Mesenchymal stem cell (in vitro differentiated cells and primary cell): ENCODE measurements around the gene TPO.

Experiments used
- DNase-seq: peaks from one replicate; pipeline ENCODE4 v3.0.0-alpha.2; 2013
- H2AFZ ChIP-seq: one replicate; pipeline ENCODE4 v1.6.1; 2013; ENCODE audit warnings: low read depth, mild to moderate bottlenecking, control low read depth, inconsistent platforms, low read length, moderate library complexity
- H2AK5ac ChIP-seq: 2 replicates; pipeline ENCODE4 v1.6.1; 2013; ENCODE audit warnings: low read length, moderate library complexity, mild to moderate bottlenecking, inconsistent platforms; ENCODE audit not compliant: severe bottlenecking
- H2BK120ac ChIP-seq: one replicate; pipeline ENCODE4 v1.6.1; 2013; ENCODE audit warnings: low read depth, mild to moderate bottlenecking, inconsistent platforms, low read length, moderate library complexity
- H2BK12ac ChIP-seq, 2 experiments: one replicate each; pipeline ENCODE4 v1.6.1; 2013; ENCODE audit warnings: inconsistent platforms in 2 of 2, low read length in 2 of 2, mild to moderate bottlenecking in 2 of 2, moderate library complexity in 2 of 2, control low read depth in 1 of 2
- H2BK15ac ChIP-seq: one replicate; pipeline ENCODE4 v1.6.1; 2013; ENCODE audit warnings: mild to moderate bottlenecking, low read depth, inconsistent platforms; ENCODE audit not compliant: poor library complexity, severe bottlenecking
- H2BK5ac ChIP-seq: 2 replicates; pipeline ENCODE4 v1.6.1; 2013; ENCODE audit warnings: low read depth, mild to moderate bottlenecking, low read length, control low read depth, inconsistent platforms; ENCODE audit not compliant: poor library complexity, severe bottlenecking
- H3K14ac ChIP-seq, 2 experiments: one replicate each; pipeline ENCODE4 v1.6.1; 2013; ENCODE audit warnings: inconsistent platforms in 2 of 2, low read length in 2 of 2, control low read depth in 1 of 2, mild to moderate bottlenecking in 1 of 2, moderate library complexity in 1 of 2
- H3K18ac ChIP-seq, 2 experiments: one replicate each; pipeline ENCODE4 v1.6.1; 2013; ENCODE audit warnings: inconsistent platforms in 2 of 2, low read length in 2 of 2, control low read depth in 1 of 2, low read depth in 1 of 2, mild to moderate bottlenecking in 1 of 2
- H3K23ac ChIP-seq, 2 experiments: one replicate each; pipeline ENCODE4 v1.6.1; 2013; ENCODE audit warnings: inconsistent platforms in 2 of 2, low read length in 2 of 2, mild to moderate bottlenecking in 2 of 2, moderate library complexity in 2 of 2, control low read depth in 1 of 2
- H3K27ac ChIP-seq: 2 replicates; pipeline ENCODE4 v1.5.1; 2013; ENCODE audit warnings: mild to moderate bottlenecking, moderate library complexity, low read length, control low read depth, inconsistent platforms; ENCODE audit not compliant: poor library complexity, severe bottlenecking
- H3K27me3 ChIP-seq, 2 experiments: 2 replicates each; pipeline versions ENCODE4 v1.6.1 to v1.7.0; 2013; ENCODE audit warnings: low read length in 2 of 2, mild to moderate bottlenecking in 2 of 2, moderate library complexity in 2 of 2, control low read depth in 1 of 2, inconsistent platforms in 1 of 2; ENCODE audit not compliant: control insufficient read depth in 1 of 2, insufficient read depth in 1 of 2
- H3K36me3 ChIP-seq, 2 experiments: 2 replicates each; pipeline versions ENCODE4 v1.6.1 to v1.7.0; 2013; ENCODE audit warnings: low read length in 2 of 2, control low read depth in 1 of 2, inconsistent platforms in 1 of 2, low read depth in 1 of 2, mild to moderate bottlenecking in 1 of 2; ENCODE audit not compliant: insufficient read depth in 2 of 2, control insufficient read depth in 1 of 2
- H3K4ac ChIP-seq, 2 experiments: one replicate each; pipeline ENCODE4 v1.6.1; 2013; ENCODE audit warnings: inconsistent platforms in 2 of 2, low read length in 2 of 2, mild to moderate bottlenecking in 2 of 2, moderate library complexity in 2 of 2, control low read depth in 1 of 2, low read depth in 1 of 2
- H3K4me1 ChIP-seq: 2 replicates; pipeline ENCODE4 v1.6.1; 2013; ENCODE audit warnings: low read depth, low read length, control low read depth; ENCODE audit not compliant: control insufficient read depth, insufficient read depth
- H3K4me2 ChIP-seq: 2 replicates; pipeline ENCODE4 v1.6.1; 2013; ENCODE audit warnings: low read length, mild to moderate bottlenecking, inconsistent platforms; ENCODE audit not compliant: poor library complexity, severe bottlenecking
- H3K4me3 ChIP-seq, 2 experiments: 2 replicates each; pipeline versions ENCODE4 v1.5.1 to v1.7.0; 2013; ENCODE audit warnings: low read length in 2 of 2, mild to moderate bottlenecking in 2 of 2, control low read depth in 1 of 2, low read depth in 1 of 2; ENCODE audit not compliant: insufficient read depth in 1 of 2
- H3K79me1 ChIP-seq: replicated peaks from 2 replicates; pipeline ENCODE4 v1.6.1; 2013; ENCODE audit warnings: mild to moderate bottlenecking, control low read depth, low read length, inconsistent platforms; ENCODE audit not compliant: poor library complexity, severe bottlenecking
- H3K9ac ChIP-seq: 2 replicates; pipeline ENCODE4 v1.7.0; 2013; ENCODE audit warnings: mild to moderate bottlenecking, low read length, moderate library complexity
- H3K9me3 ChIP-seq: 2 replicates; pipeline ENCODE4 v1.7.0; 2013; ENCODE audit warnings: mild to moderate bottlenecking, low read length; ENCODE audit not compliant: control insufficient read depth
- H4K8ac ChIP-seq: one replicate; pipeline ENCODE4 v1.6.1; 2013; ENCODE audit warnings: inconsistent platforms, mild to moderate bottlenecking, low read length, moderate library complexity
- H4K91ac ChIP-seq: one replicate; pipeline ENCODE4 v1.6.1; 2013; ENCODE audit warnings: mild to moderate bottlenecking, low read length, inconsistent platforms
- WGBS: methylation state at CpG from one replicate; pipeline ENCODE4 v1.1.7; 2013; ENCODE audit warnings: mixed read lengths; 5-methylcytosine and 5-hydroxymethylcytosine counted together

The TPO gene

DNA sequence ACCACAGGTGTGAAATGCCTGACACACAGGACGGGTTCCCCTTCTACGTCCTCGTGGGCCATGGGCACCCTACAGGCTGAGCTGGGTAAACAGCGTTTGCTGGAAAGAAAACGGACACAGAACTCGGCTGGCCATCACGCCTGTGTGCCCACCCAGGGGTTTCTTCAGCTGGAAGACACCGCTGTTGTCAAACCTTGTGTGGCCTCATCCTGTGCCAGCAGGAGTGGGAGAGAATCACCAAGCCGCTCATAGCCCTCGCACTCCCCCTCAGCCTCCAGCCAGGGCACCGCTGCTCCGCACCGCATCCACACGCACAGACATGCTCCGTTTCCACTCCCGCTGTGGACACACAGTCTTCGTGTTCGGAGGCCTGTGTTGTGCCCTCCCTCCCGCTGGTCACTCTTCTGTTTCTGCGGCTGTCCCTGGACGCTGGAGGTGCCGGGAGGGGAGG, 169.7 kb downstream of the TPO start:
- DNase-seq, result no peak
- Histone ChIP-seq H3K27ac (no peak overlapping the region), H3K4me2 (no peak overlapping the region), H3K4me1 (peaks cover 30% of the 10 kb centered on the region), H2BK12ac (no peak overlapping the region), H3K14ac (no peak overlapping the region), H2BK120ac (no peak overlapping the region), H3K4me3 (no peak overlapping the region), H3K9me3 (no peaks in the 10 kb centered on the region), H3K4ac (no peak overlapping the region), H3K79me1 (peaks cover 1% of the 10 kb centered on the region), H2AFZ (no peak overlapping the region), H3K9ac (no peak overlapping the region), H3K36me3 (peaks cover 0 to 8% of the 10 kb centered on the region in 2 experiments), H2AK5ac (no peak overlapping the region), H4K8ac (no peak overlapping the region), H4K91ac (no peak overlapping the region), H3K18ac (no peak overlapping the region), H3K27me3 (peaks cover 0 to 40% of the 10 kb centered on the region in 2 experiments), H2BK5ac (no peak overlapping the region), H2BK15ac (no peak overlapping the region), H3K23ac (no peak overlapping the region)
- 88% methylated on average over 22 of the region's 22 CpGs for WGBS

DNA sequence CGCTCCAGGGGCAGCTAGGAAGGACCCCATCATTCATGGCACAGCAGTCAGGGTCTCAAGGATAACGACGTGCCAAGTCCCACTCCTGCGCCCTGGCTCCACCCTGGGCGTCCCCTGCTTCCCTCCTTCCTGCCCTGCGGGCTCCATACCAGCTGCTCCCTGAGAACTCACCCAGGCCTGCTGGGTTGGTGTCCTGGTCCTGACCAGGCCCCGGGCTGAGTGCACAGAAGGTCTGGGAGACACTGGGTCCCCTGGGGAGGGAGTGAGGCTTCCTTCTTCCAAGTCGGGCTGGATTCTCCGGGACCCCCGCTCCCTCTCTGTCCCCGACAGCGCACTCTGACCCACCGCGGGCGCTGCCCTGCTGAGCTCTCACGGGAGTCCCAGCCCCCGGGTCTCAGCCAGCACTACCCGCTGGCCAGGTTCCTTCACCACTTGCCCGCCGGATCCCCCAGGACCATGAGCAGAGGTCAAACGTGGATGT, 170.8 kb downstream of the TPO start:
- Histone ChIP-seq H3K4me2 (no peak overlapping the region), H2BK15ac (no peak overlapping the region), H3K79me1 (no peaks in the 10 kb centered on the region), H2BK5ac (no peak overlapping the region), H3K9ac (no peak overlapping the region), H3K27me3 (peaks cover 0 to 47% of the 10 kb centered on the region in 2 experiments), H3K18ac (no peak overlapping the region), H2BK12ac (no peak overlapping the region), H3K27ac (no peak overlapping the region), H2AFZ (no peak overlapping the region), H2AK5ac (no peak overlapping the region), H3K14ac (no peak overlapping the region), H3K23ac (no peak overlapping the region), H3K9me3 (no peaks in the 10 kb centered on the region), H3K4ac (no peak overlapping the region), H4K91ac (peak overlapping the region; percentile 7), H3K4me3 (no peak overlapping the region), H3K4me1 (peaks cover 36% of the 10 kb centered on the region), H3K36me3 (peaks cover 0 to 8% of the 10 kb centered on the region in 2 experiments), H4K8ac (no peak overlapping the region), H2BK120ac (no peak overlapping the region)
- no peak for DNase-seq
- 93% methylated on average over 21 of the region's 21 CpGs for WGBS

DNA sequence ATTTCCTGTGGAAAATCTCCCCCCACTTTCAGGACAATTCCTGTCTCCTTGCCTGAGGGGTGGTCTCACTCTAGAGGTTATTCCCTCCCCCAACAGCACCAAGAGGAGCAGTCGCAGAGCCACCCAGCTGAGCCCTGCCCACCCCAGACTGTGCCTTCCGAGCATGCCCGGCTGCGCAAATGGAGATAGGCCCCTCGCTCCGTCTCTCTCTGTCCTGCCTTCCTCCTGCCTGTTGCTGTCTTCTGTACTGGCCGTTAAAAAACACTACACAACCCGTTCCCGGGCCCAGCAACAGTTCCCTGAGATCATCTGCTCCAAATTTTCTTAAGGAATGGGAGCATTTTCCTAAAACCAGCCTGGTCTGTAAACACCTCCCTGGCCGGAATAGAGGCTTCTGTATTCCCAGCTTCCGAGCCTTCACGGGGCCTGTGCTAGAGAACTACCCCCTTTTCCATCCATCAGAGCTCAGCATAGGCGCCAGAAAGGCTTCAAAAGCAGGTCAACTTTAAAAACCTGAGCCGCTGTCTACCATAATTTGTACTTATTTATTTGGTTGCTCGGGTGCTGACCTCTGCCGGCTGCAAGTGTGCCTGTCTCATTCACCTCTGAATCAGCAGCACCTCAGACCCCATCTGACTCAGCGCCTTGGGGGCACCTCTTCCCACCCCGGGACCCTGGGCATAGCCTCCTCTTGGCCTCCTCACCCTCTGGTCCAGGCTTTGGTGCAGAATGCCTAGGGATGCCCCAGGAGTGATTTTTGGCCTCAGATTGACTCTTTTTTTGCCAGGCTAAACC, 171.6 kb downstream of the TPO start:
- Histone ChIP-seq H3K4ac (no peak overlapping the region), H2BK120ac (no peak overlapping the region), H3K23ac (no peak overlapping the region), H3K4me2 (no peak overlapping the region), H3K14ac (no peak overlapping the region), H3K4me3 (no peak overlapping the region), H3K79me1 (no peaks in the 10 kb centered on the region), H3K27me3 (peaks cover 0 to 52% of the 10 kb centered on the region in 2 experiments), H4K91ac (no peak overlapping the region), H3K18ac (no peak overlapping the region), H3K9ac (no peak overlapping the region), H2BK15ac (no peak overlapping the region), H3K9me3 (no peaks in the 10 kb centered on the region), H3K36me3 (peaks cover 0 to 8% of the 10 kb centered on the region in 2 experiments), H2AK5ac (no peak overlapping the region), H2BK12ac (no peak overlapping the region), H2AFZ (no peak overlapping the region), H4K8ac (no peak overlapping the region), H2BK5ac (no peak overlapping the region), H3K4me1 (peaks cover 42% of the 10 kb centered on the region), H3K27ac (no peak overlapping the region)
- no peak for DNase-seq
- 83% methylated on average over 18 of the region's 18 CpGs for WGBS

DNA sequence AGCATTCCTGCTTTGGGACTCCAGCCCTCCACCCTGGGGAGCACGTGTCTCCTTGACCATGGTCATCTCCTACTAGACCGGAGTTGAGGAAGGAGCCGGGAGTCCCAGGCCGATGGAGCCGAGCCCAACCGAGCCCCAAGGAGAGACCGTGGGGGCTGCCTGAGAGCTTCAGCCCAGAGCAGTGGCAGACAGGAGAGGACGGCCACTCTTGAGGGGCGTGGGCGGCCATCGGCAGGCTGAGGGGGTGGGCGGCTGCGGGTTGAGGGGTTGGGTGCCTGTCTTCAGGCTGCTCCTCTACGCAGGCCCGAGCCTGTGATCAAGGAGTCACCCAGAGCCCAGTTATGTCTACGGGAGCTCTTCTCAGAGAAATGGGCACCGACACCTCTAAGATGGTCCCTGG, 172.4 kb downstream of the TPO start:
- Histone ChIP-seq H3K14ac (no peak overlapping the region), H3K4me3 (no peak overlapping the region), H2BK120ac (no peak overlapping the region), H3K9me3 (no peaks in the 10 kb centered on the region), H3K4me2 (no peak overlapping the region), H2AFZ (no peak overlapping the region), H3K4ac (no peak overlapping the region), H3K27ac (no peak overlapping the region), H2AK5ac (peak overlapping the region; percentile 35), H3K79me1 (no peaks in the 10 kb centered on the region), H2BK12ac (no peak overlapping the region), H3K18ac (no peak overlapping the region), H3K23ac (no peak overlapping the region), H4K91ac (no peak overlapping the region), H3K9ac (no peak overlapping the region), H3K27me3 (peaks cover 0 to 59% of the 10 kb centered on the region in 2 experiments), H3K36me3 (peaks cover 0 to 8% of the 10 kb centered on the region in 2 experiments), H2BK5ac (no peak overlapping the region), H2BK15ac (no peak overlapping the region), H4K8ac (no peak overlapping the region), H3K4me1 (peaks cover 43% of the 10 kb centered on the region)
- 89% methylated on average over 17 of the region's 17 CpGs for WGBS
- DNase-seq, result no peak
